NCI-H187 (cell line): Measurements from ENCODE around the gene TMOD2.
A peak's percentile ranks its signal among the peaks of the same experiment; 100 is the strongest.

Source experiments
- DNase-seq, 2 experiments: peaks; one replicate each; lab custom pipeline; 2025; lab: John Stamatoyannopoulos, UW

Gene TMOD2

GRCh38 chr15:51816611-51817010, 65.2 kb downstream of the TMOD2 start:
- DNase-seq: no peak

DNA sequence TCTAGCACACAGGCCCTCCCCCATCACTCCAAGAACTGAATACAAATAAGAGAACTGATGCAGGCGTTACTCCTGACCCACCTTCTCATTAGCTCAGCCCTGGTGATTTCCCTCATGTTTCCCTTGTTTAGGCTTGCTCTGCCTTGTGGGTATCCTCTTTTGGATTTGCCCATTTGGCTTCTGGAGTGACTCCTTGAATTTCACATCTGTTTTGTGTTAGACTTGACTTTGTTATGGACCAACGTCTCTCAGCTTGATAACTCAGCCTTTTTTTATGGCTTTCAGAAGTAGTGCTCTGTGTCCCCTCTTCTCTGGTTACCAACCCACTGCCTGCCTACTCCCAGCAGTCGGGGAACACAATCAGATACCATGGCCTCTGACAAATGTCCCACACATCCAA, 66.8 kb downstream of the TMOD2 start:
- DNase-seq: no peak

DNA sequence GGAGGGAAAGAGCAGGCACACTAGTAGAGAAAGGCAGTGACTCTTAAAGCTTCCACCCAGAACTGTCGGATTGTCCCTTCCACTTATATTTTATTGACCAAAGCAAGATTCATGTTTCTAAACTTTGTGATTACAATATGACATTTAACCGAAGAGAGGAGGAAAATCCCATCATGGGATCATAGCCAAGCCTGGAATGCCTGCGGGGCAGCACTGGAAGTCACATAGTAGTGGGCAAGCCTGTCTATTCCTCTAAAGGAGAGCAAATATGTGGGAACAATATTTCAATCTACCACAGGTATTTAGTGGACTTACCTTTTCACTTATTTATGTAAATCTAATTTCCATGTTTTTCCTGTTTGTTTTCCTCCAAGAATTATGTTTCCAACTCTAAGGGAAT, 74.3 kb downstream of the TMOD2 start:
- no peak for DNase-seq

DNA sequence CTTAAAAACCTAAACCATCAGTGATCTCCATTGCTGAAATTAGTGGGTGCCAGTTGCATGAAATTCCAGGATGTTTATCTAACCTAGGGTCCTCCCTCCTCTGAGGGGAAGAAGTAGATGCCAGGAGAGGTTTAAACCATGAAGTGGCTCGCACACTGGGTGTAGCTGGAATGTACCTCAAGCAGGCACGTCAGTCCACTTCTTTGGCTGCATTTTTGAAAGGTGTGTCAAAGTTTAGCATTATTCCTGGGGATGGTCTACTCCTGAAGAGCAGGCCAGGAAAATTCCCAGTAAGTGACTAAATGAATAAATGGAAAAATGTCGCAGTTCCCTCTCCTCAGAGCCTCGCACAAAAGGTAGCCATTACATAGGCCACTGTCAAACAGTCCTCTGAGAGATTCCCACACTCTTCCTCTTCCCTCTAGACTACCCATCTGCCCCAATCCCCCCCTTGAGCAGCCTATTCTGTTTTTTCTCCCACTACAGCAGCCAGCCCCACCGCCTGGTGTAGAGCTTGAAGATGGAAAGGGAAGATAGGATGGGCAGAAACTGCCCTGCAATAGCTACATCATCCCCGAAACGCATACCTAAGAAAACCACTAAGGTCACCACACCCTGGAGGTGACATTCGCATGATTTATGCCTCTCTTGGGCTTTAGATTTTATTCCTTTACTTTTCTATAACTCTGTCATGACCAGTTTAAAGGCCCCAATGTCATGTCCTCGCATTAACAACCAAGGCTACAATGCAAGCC, 77.4 kb downstream of the TMOD2 start:
- no peak for DNase-seq

DNA sequence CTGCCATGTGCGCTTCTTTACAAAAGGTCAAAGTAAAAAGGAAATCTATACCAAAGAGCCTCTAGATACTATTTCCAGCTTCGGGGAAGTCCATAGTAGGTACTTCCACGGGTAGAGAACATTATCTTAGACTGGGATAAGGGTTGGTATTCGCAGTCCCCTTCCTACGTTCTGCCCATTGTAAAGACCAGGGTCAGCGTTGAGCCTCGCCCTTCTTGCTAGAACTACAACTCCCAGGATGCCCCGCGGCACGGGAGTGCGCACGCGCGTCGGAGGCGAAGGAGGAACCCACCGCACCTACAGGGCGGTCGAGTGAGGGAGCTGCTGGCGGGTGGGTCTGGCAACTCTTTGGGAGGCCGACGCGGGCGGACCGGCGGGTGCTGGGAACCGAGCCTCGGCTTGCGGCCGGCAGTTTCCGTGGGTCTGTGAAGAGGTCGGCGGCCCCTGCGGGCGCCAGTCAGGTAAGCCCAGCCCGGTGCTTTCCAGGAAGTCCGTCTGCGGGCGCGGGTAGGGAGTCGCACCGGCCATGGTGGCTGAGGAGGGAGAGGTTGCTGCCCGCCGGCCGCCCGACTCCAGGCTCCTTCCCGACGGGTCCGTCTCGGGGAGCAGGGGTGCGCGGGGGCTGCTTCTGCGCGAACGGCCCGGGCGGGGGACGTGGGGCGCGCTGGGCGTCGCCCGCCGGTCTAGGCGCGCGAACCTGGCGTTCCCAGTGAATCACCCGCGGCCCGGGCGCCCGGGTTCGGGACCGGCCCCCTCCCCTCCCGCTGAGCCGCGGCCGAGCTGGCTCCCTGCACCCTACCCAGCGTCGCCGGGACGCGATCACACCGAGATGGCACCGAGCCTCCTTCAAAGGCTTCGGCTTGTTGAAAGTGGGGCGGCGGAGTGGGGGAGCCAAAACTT, 78.2 kb downstream of the TMOD2 start, which contains the start of gene TMOD3:
Gene TMOD3 (plus strand): TSS at position 278 of the 900 bp plus-strand sequence. CDS start 33,232 bp downstream, outside the sequence.
- DNase-seq: peak; percentile 36 to 40

DNA sequence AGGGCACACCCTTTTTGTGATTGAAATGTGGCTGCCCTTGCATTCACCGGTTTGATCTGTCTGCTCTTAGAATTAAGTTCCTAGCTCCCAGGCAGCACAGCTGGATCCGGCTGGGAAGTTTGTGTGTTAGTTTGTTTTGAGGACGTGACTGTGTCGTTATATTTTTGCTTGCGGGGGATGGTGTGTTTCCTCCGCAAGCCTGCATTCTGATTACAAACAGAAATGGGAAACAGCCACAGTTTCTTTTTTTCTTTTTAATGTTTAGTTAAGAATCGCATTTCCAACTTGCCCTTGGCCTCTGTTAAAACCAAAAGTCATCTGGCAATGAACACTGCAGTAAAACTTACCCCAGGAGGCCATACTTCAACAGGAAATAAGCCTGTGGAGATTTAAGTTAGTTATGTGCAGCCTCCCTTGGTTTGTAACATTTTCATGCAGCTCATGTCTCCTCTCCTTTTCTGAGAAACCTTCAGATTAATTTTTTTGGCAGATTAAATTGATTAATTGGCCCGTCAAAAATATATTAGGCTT, 78.9 kb downstream of the TMOD2 start:
- DNase-seq: no peak

DNA sequence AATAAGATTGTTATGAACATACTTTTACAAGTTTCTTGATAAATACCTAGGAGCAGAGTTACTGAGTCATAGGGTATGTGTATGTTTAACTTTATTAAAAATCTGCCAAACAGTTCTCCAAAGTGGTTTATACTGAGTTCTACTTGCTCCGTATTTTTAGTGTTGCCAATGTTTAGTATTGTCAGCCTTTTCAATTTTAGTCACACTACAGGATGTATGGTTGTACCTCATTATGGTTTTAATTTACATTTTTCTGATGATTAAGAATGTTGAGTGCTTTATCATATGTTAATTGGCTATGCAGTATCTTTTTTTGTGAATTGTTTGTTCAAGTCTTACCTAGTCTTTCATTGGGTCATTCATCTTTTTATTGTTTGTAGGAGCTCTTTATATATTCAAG, 82.4 kb downstream of the TMOD2 start:
- DNase-seq: no peak

GRCh38 chr15:51837792-51838251, 86.4 kb downstream of the TMOD2 start:
- no peak for DNase-seq

GRCh38 chr15:51838270-51838669, 86.9 kb downstream of the TMOD2 start:
- no peak for DNase-seq

GRCh38 chr15:51840692-51841091, 89.3 kb downstream of the TMOD2 start:
- no peak for DNase-seq

DNA sequence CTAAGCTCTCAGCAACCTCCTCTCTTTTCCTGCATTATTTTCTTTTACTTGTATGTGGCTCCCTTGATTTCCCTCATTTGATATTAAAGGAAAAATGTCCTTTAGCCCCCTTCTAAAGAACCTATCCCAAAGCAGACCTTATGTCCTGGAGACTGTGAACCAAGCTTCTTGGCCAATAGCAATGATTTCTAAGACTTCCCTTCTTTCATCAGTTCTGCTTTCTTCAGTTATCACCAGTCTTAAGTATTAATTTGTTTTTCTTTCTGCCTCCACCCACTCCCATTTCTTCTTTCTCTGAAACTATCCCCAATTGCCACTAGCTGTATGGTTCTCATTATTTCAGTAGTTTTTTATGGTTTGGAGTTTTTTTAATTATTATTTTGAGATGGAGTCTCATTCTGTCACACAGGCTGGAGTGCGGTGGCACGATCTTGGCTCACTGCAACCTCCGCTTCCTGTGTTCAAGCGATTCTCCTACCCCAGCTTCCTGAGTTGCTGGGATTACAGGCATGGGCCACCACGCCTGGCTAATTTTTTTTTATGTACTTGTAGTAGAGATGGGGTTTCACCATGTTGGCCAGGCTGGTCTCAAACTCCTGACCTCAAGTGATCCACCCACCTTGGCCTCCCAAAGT, 90.1 kb downstream of the TMOD2 start:
- no peak for DNase-seq

GRCh38 chr15:51842265-51842664, 90.9 kb downstream of the TMOD2 start:
- DNase-seq: no peak

DNA sequence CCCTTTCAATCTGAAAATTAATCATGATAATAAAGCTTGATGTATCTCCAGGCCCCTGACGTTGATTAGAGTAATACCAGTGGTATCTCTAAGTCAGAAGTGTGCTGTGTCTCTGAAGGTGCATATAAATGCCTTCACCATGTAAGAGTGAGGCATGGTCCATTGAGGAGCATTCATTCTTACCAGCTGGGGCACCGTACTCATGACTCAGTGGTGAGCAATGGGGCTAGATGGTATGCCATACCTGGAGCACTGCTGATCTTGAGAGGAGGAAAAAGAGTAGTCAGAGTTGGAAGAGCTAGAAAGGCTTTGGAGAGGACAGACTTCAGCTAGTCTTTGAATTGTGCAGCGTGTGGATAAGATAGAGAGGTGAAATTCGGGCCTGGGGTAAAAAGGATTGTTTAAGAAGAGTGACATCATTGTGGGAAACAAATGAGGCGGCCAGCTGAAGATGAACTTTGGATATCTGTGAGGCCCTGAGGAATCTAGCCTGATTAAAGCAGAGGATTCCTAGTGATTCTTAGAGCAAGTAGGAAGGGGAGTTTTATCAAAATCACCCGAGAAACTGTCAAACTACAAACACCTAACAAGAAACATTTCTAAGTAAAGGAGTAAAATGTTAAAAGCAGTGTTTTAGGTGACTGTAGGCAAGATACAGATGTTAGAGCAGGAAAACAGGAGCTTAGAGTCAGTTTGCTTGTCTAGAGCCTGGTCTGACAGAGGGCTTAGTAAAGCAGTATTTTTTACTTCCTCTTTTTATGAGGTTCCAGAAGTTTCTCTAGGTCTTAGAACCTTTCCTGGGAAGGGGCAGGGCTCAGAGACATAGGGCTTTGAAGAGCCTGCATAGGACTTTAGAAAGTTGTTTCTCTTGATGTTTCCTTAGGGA, 91.7 kb downstream of the TMOD2 start:
- no peak for DNase-seq

GRCh38 chr15:51844747-51845426, 93.5 kb downstream of the TMOD2 start:
- DNase-seq: no peak

DNA sequence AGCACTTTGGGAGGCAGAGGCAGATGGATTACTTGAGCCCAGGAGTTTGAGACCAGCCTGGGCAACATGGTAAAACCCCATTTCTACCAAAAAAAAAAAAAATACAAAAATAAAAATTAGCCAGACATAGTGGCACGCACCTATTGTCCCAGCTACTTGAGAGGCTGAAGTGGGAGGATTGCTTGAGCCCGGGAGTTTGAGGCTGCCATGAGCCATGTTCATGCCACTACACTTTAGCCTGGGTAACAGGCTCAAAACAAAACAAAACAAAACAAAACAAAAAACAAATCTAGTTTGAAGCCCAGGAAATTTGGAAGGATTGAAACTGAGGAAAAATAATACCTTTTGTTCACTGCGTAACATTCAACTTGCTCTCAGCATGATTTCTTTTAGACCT, 94.7 kb downstream of the TMOD2 start:
- no peak for DNase-seq

DNA sequence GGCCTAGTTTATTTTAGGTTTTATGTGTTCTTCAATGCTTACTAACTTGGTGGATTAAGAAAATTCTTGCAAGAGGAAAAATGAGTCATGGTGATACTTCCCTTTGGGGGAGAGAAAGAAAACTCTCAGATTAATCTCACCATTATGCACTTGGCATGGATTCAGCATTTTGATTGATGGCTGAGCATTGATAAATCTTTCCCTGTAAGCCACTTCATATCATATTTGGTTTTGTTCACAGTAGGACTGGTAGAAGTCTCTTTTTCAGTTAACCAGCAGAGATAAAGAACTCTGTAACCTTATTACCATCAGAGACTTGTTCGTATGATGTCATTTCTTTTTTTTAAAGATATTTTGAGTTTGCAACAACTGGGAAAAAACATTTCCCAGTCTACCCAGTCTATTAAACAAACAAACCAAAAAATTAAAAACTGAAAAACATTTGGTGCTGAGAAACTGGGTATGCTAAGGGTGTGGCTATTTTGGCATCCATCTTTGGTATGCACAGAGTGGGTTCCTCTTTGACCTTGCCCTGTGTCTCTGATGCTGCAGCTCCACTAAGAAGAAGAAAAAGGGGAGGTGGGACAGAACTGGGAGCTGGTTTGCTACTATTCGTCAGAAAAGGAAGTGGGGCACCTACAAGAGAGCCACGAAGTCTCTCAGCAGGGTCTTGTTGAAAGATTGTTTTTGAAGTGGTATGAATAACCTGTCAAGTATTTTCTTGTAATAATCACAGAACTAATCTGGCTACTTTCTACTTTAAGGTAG, 95.2 kb downstream of the TMOD2 start:
- no peak for DNase-seq

GRCh38 chr15:51848811-51849210, 97.4 kb downstream of the TMOD2 start:
- no peak for DNase-seq

GRCh38 chr15:51849860-51850259, 98.5 kb downstream of the TMOD2 start:
- DNase-seq: no peak

DNA sequence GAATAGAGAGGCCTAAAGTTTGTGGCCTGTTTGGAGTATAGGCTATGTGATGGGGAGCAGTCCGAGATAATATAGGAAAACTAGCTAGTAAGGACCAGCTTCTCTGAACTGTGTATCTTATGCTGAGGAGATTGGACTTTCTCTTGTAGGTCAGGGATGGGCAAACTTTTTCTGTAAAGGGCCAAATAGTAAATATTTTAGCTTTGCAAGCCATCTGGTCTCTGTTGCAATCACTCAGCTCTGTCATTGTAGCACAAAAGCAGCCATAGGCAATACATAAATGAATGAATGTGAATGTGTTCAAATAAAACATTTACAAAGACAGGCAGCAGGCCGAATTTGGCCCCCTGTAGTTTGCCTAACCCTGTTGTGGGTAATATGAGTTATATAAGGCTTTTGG, 102.6 kb downstream of the TMOD2 start:
- no peak for DNase-seq

GRCh38 chr15:51855612-51856011, 104.2 kb downstream of the TMOD2 start:
- no peak for DNase-seq
